Kidney (tissue), 14 donors: ENCODE data around the gene PAK6. TPM values are rescaled to one million over a fixed set of nuclear protein-coding genes. Genes with fewer than 3 reads are reported as not detected.

ENCODE experiments used
- DNase-seq, 5 donors: peaks; one replicate each; pipeline ENCODE4 v3.0.0-alpha.2; 2013 to 2020
- FAIRE-seq: peaks from 2 replicates; lab custom pipeline; 2012; peaks lifted over from hg19 to GRCh38; lab: Jason Lieb, UNC
- H3K27ac ChIP-seq, 2 donors: one replicate each; pipeline ENCODE4 v1.7.0; 2013; ENCODE audit warnings: low read depth in 2 of 2, low read length in 2 of 2, inconsistent platforms in 1 of 2
- H3K27me3 ChIP-seq: one replicate; pipeline ENCODE4 v1.7.1; 2013; ENCODE audit warnings: low read length, inconsistent platforms; ENCODE audit not compliant: control insufficient read depth, insufficient read depth
- H3K36me3 ChIP-seq, 3 donors: one replicate each; pipeline versions ENCODE4 v1.7.0 to v1.7.1; 2013; ENCODE audit warnings: low read length in 3 of 3, control low read depth in 1 of 3, inconsistent platforms in 1 of 3; ENCODE audit not compliant: insufficient read depth in 3 of 3, control insufficient read depth in 2 of 3
- H3K4me1 ChIP-seq, 3 donors: one replicate each; pipeline versions ENCODE4 v1.7.0 to v1.7.1; 2013; ENCODE audit warnings: low read length in 3 of 3, inconsistent platforms in 1 of 3, low read depth in 1 of 3; ENCODE audit not compliant: control insufficient read depth in 2 of 3, insufficient read depth in 2 of 3
- H3K4me3 ChIP-seq, 3 donors: one replicate each; pipeline versions ENCODE4 v1.7.0 to v1.8.1; 2013; ENCODE audit warnings: low read length in 3 of 3, control low read depth in 1 of 3, inconsistent platforms in 1 of 3
- H3K9ac ChIP-seq, 3 donors: one replicate each; pipeline versions ENCODE4 v1.7.0 to v1.7.1; 2013; ENCODE audit warnings: low read length in 3 of 3, control low read depth in 1 of 3, inconsistent platforms in 1 of 3
- H3K9me3 ChIP-seq, 3 donors: one replicate each; pipeline versions ENCODE4 v1.7.0 to v1.7.1; 2013; ENCODE audit warnings: low read length in 3 of 3, control low read depth in 1 of 3, inconsistent platforms in 1 of 3; ENCODE audit not compliant: control insufficient read depth in 2 of 3, insufficient read depth in 1 of 3
- intact Hi-C: fragments of 100-400 bp; cut with DNase I; formaldehyde crosslinking; loops from one replicate; pipeline ENCODE4 v1.11.1; 2022
- polyA plus RNA-seq: library from polyadenylated mRNA; stranded (reverse); fragments of 350-450 nt; fragmentation: Illumina TruSeq; extraction: RNeasy Lipid Tissue Mini Kit (QIAGEN cat#74804); gene quantifications from one replicate; pipeline ENCODE4 v1.2.3, GENCODE V29; 2014; ENCODE audit warnings: low read depth, low replicate concordance; ENCODE audit not compliant: insufficient read depth
- total RNA-seq: library from RNA; stranded (reverse); fragmentation: NEBNext Ultra II Directional; extraction: Animal tissue kit (Norgen Biotek cat#: 25700); gene quantifications from one replicate; pipeline ENCODE4 v1.2.1, GENCODE V29; 2021
- TF ChIP-seq, protein P1 (sequence below): IDR thresholded peaks from 3 replicates; pipeline ENCODE4 v1.5.1; 2012; ENCODE audit warnings: mild to moderate bottlenecking, moderate library complexity, borderline replicate concordance; ENCODE audit not compliant: insufficient read depth; ENCODE audit errors: extremely low read depth
- donor health status: control.
- donor health status: control.
- donor health status: control.
- donor health status: control.
- donor health status: control.
- donor health status: DM: yes; HTN: yes; CAD: no.
- donor health status: Normal renal cell carcinoma (clear cell type).

The PAK6 gene
- total and polyA plus RNA-seq, 2 donors from 2014 or later: 8.1 to 11.9 TPM

- DNase-seq (no peak), FAIRE-seq (no peak)
- H3K9ac ChIP-seq: peak overlapping the region in 1 of 3 donors; percentile 58
- peaks cover 0 to 7% (median 0%) of the 10 kb centered on the region in 3 donors for H3K4me1 ChIP-seq
- TF ChIP-seq, protein P1, sequence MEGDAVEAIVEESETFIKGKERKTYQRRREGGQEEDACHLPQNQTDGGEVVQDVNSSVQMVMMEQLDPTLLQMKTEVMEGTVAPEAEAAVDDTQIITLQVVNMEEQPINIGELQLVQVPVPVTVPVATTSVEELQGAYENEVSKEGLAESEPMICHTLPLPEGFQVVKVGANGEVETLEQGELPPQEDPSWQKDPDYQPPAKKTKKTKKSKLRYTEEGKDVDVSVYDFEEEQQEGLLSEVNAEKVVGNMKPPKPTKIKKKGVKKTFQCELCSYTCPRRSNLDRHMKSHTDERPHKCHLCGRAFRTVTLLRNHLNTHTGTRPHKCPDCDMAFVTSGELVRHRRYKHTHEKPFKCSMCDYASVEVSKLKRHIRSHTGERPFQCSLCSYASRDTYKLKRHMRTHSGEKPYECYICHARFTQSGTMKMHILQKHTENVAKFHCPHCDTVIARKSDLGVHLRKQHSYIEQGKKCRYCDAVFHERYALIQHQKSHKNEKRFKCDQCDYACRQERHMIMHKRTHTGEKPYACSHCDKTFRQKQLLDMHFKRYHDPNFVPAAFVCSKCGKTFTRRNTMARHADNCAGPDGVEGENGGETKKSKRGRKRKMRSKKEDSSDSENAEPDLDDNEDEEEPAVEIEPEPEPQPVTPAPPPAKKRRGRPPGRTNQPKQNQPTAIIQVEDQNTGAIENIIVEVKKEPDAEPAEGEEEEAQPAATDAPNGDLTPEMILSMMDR: no peak
- peak overlapping the region; percentile 59 to 89 for H3K27ac ChIP-seq
- peak overlapping the region in 1 of 3 donors; percentile 39 for H3K4me3 ChIP-seq
- intact Hi-C loops: no loop called here
- no peaks in the 10 kb centered on the region for H3K9me3 ChIP-seq
- no peaks in the 10 kb centered on the region for H3K27me3 ChIP-seq
- H3K36me3 ChIP-seq: no peaks in the 10 kb centered on the region
Measured at GRCh38 chr15:40241269-40242212, 2.7 kb downstream of the PAK6 start.

- H3K36me3 ChIP-seq: no peaks in the 10 kb centered on the region
- no peak overlapping the region for H3K4me3 ChIP-seq
- no peaks in the 10 kb centered on the region for H3K9me3 ChIP-seq
- no peak overlapping the region for H3K27ac ChIP-seq
- intact Hi-C loops: no loop called here
- TF ChIP-seq, protein P1: no peak
- no peak overlapping the region for H3K9ac ChIP-seq
- DNase-seq: peak in 1 of 5 donors; percentile 61
- no peak for FAIRE-seq
- H3K4me1 ChIP-seq: peaks cover 0 to 7% (median 0%) of the 10 kb centered on the region in 3 donors
- H3K27me3 ChIP-seq: no peaks in the 10 kb centered on the region
Measured at GRCh38 chr15:40242213-40242599, 3.3 kb downstream of the PAK6 start.

DNA sequence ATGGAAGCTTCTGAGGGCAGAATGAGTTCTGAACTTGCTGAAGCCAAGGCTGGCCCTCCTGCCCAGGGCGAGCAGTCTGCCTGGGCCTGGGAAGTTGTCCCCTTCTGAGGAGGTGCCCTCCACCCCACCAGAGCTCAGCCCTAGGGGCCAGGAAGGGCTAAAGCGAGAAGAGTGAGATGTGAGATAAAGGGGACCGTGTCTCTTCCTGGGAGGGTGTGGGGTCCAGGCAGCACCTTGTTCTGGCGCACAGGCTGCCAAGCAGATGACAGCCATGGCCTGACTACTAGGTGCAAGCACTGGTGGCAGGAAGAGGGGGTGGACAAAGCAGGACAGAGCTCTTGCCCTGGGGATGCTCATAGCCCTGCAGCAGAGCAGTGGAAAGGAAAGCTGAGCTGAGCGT is 3.7 kb downstream of the PAK6 start:
- Histone ChIP-seq H3K27ac (no peak overlapping the region), H3K4me1 (peaks cover 0 to 7% (median 0%) of the 10 kb centered on the region in 3 donors), H3K9ac (no peak overlapping the region), H3K36me3 (no peaks in the 10 kb centered on the region), H3K27me3 (no peaks in the 10 kb centered on the region), H3K9me3 (no peaks in the 10 kb centered on the region), H3K4me3 (no peak overlapping the region)
- no peak for FAIRE-seq
- no peak for DNase-seq
- intact Hi-C loops: no loop called here
- TF ChIP-seq, protein P1: no peak
